ENCODE results near the gene TRIM28.
A peak's percentile ranks its signal among the peaks of the same experiment; 100 is the strongest.

TRIM28 gene

GRCh38 chr19:58566989-58567388 lies 23.1 kb downstream of the TRIM28 start:
- no peaks in the 10 kb centered on the region for H3K4me1 ChIP-seq (ENCODE audit: control insufficient read depth, insufficient read depth, low read length, unreplicated experiment)
- no peaks in the 10 kb centered on the region for H3K79me2 ChIP-seq (ENCODE audit: control insufficient read depth, insufficient read depth, low read length, unreplicated experiment)
- H3K27me3 ChIP-seq (ENCODE audit: insufficient read depth, low read length) = no peaks in the 10 kb centered on the region
- no peak overlapping the region for H3K4me3 ChIP-seq (ENCODE audit: low read depth, low read length)
- H2AFZ ChIP-seq (ENCODE audit: low read length, unreplicated experiment) = no peak overlapping the region
- H3K36me3 ChIP-seq (ENCODE audit: insufficient read depth, low read length) = no peaks in the 10 kb centered on the region
- H3K27ac ChIP-seq (ENCODE audit: low read depth, low read length) = no peak overlapping the region

GRCh38 chr19:58568453-58569130 lies 24.7 kb downstream of the TRIM28 start:
- peaks cover 4% of the 10 kb centered on the region for H3K4me1 ChIP-seq (ENCODE audit: control insufficient read depth, insufficient read depth, low read length, unreplicated experiment)
- no peaks in the 10 kb centered on the region for H3K27me3 ChIP-seq (ENCODE audit: insufficient read depth, low read length)
- no peaks in the 10 kb centered on the region for H3K36me3 ChIP-seq (ENCODE audit: insufficient read depth, low read length)
- H3K27ac ChIP-seq (ENCODE audit: low read depth, low read length) = no peak overlapping the region
- H3K4me3 ChIP-seq (ENCODE audit: low read depth, low read length) = no peak overlapping the region
- H3K79me2 ChIP-seq (ENCODE audit: control insufficient read depth, insufficient read depth, low read length, unreplicated experiment) = no peaks in the 10 kb centered on the region
- no peak overlapping the region for H2AFZ ChIP-seq (ENCODE audit: low read length, unreplicated experiment)

DNA sequence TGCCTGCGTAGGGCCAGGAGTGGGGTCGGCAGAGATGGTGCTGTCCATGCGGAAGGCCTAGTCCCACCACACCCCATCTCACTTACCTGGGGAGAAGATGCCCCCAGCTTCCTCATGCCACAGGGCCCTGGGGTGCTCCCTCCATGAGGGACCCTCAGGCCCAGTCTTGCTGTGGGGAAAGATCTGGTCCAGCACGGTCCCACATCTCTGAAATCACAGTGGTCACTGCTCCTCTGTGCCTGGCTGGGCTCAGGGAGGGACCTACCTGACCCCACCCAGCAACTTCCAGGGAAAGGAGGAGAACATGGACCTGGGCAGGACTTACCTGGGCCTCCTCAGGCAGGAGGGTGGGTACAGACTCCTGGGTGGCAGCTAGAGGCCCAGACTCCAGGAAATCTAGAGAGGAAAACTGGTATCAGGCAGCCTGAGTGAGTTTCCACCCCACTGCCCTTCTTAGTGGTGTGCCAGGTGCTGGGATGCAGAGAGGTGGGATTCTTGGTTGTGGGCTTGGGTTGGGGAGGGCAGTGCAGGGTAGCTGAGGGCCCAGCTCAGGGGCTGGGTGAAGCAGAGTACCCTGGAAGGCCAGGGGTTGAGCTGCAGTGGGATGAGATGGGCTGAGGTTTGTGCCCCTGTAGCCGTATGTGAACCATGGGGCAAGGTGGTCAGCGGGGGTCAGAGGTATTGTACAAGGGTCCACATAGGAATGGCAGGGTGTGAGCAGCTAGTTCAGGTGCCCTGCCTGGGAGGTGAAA lies 25.5 kb downstream of the TRIM28 start:
- Histone ChIP-seq H3K36me3 (ENCODE audit: insufficient read depth, low read length) (no peaks in the 10 kb centered on the region), H3K4me1 (ENCODE audit: control insufficient read depth, insufficient read depth, low read length, unreplicated experiment) (peaks cover 8% of the 10 kb centered on the region)

GRCh38 chr19:58569943-58570670 lies 26.2 kb downstream of the TRIM28 start:
- Histone ChIP-seq H3K27ac (ENCODE audit: low read depth, low read length) (no peak overlapping the region), H3K27me3 (ENCODE audit: insufficient read depth, low read length) (no peaks in the 10 kb centered on the region), H3K4me1 (ENCODE audit: control insufficient read depth, insufficient read depth, low read length, unreplicated experiment) (peaks cover 8% of the 10 kb centered on the region), H2AFZ (ENCODE audit: low read length, unreplicated experiment) (no peak overlapping the region), H3K36me3 (ENCODE audit: insufficient read depth, low read length) (no peaks in the 10 kb centered on the region), H3K4me3 (ENCODE audit: low read depth, low read length) (no peak overlapping the region), H3K79me2 (ENCODE audit: control insufficient read depth, insufficient read depth, low read length, unreplicated experiment) (no peaks in the 10 kb centered on the region)

More for the DNA sequence above, 25.5 kb downstream of the TRIM28 start:
- Histone ChIP-seq H3K27ac (ENCODE audit: low read depth, low read length) (no peak overlapping the region), H3K79me2 (ENCODE audit: control insufficient read depth, insufficient read depth, low read length, unreplicated experiment) (no peaks in the 10 kb centered on the region), H3K4me3 (ENCODE audit: low read depth, low read length) (no peak overlapping the region), H3K27me3 (ENCODE audit: insufficient read depth, low read length) (no peaks in the 10 kb centered on the region), H2AFZ (ENCODE audit: low read length, unreplicated experiment) (no peak overlapping the region)

DNA sequence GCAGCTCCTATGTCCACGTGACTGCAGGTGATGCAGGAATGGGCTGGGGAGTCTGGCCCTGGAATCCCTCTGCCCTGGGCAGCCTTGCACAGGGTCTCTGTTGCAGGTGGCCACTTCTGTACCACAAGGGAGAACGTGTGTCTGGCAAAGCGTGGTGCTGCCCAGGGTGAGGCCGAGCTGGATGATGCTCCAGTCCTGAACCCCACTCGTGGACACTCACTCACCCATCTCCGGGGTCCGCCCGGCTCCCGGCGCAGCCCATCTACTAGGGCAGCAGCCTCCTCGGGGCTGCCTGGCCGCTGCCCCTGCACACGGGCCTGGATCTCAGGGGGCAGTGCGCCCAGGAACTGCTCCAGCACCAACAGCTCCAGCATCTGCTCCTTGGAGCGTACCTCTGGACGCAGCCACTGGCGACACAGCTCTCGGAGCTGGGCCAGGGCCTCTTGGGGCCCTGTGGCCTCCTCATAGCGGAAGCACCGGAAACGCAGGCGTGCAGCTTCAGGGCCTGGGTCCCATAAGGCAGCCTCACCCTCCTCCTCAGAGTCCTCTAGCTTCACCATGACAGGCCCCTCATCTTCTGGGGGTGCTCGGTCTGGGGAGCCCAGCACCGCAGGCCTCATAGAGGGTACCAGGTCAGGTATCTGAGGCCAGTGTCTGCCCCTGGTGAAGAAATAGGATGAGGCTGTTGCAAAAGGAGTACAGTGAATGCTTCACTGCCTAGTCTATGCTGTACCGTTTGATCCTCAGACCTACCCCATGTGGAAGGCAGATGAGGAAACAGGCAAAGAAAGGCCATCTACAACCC lies 27.1 kb downstream of the TRIM28 start:
- H3K27me3 ChIP-seq (ENCODE audit: insufficient read depth, low read length) = no peaks in the 10 kb centered on the region
- H3K79me2 ChIP-seq (ENCODE audit: control insufficient read depth, insufficient read depth, low read length, unreplicated experiment) = no peaks in the 10 kb centered on the region
- peaks cover 8% of the 10 kb centered on the region for H3K4me1 ChIP-seq (ENCODE audit: control insufficient read depth, insufficient read depth, low read length, unreplicated experiment)
- no peak overlapping the region for H3K27ac ChIP-seq (ENCODE audit: low read depth, low read length)
- no peaks in the 10 kb centered on the region for H3K36me3 ChIP-seq (ENCODE audit: insufficient read depth, low read length)
- no peak overlapping the region for H3K4me3 ChIP-seq (ENCODE audit: low read depth, low read length)
- no peak overlapping the region for H2AFZ ChIP-seq (ENCODE audit: low read length, unreplicated experiment)

GRCh38 chr19:58571575-58571947 lies 27.7 kb downstream of the TRIM28 start:
- Histone ChIP-seq H3K79me2 (ENCODE audit: control insufficient read depth, insufficient read depth, low read length, unreplicated experiment) (no peaks in the 10 kb centered on the region), H3K36me3 (ENCODE audit: insufficient read depth, low read length) (no peaks in the 10 kb centered on the region), H3K4me3 (ENCODE audit: low read depth, low read length) (no peak overlapping the region), H3K27me3 (ENCODE audit: insufficient read depth, low read length) (no peaks in the 10 kb centered on the region), H2AFZ (ENCODE audit: low read length, unreplicated experiment) (no peak overlapping the region), H3K27ac (ENCODE audit: low read depth, low read length) (no peak overlapping the region), H3K4me1 (ENCODE audit: control insufficient read depth, insufficient read depth, low read length, unreplicated experiment) (peaks cover 8% of the 10 kb centered on the region)

DNA sequence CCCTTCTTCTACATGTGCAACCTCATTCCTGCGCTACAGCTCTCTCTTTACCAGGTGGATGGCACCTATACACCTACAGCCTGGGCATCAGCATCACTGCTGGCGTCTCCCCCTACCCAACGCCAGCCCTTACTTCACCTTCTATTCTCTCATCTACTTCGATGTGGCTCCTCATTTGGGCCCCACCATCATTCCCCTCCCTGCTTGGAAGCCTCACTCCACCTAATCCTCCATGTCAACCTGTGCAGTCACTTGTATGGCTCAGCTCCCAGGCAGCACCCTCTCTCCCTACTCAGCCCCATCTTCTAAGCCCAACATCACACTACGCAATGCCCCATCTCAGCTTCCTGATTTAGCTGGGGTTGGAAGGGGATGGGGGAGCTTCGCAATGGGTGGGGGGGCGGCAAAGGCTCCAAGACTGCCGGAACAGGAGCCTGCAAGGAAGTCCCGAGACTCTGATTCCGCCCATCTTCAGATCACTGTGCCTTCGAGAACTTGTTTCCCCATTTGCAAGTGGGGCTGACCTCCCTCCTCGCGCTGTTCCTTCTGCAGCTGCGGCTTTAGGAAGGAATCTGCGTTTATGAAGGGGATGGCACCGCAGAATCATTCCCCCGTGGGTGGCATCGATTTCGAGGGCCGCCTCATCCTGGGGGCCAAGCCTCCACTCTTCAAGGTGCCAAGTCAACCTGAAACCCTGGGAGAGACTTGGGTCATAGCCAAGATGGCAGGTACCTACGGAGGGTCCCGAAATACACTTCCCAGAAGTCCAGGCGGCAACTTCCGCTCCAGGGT lies 28.4 kb downstream of the TRIM28 start:
- peak overlapping the region; percentile 74 for H3K4me3 ChIP-seq (ENCODE audit: low read depth, low read length)
- H3K4me1 ChIP-seq (ENCODE audit: control insufficient read depth, insufficient read depth, low read length, unreplicated experiment) = peaks cover 8% of the 10 kb centered on the region
- no peak overlapping the region for H2AFZ ChIP-seq (ENCODE audit: low read length, unreplicated experiment)
- no peaks in the 10 kb centered on the region for H3K36me3 ChIP-seq (ENCODE audit: insufficient read depth, low read length)
- H3K79me2 ChIP-seq (ENCODE audit: control insufficient read depth, insufficient read depth, low read length, unreplicated experiment) = no peaks in the 10 kb centered on the region
- H3K27me3 ChIP-seq (ENCODE audit: insufficient read depth, low read length) = no peaks in the 10 kb centered on the region
- H3K27ac ChIP-seq (ENCODE audit: low read depth, low read length) = peak overlapping the region; percentile 89

DNA sequence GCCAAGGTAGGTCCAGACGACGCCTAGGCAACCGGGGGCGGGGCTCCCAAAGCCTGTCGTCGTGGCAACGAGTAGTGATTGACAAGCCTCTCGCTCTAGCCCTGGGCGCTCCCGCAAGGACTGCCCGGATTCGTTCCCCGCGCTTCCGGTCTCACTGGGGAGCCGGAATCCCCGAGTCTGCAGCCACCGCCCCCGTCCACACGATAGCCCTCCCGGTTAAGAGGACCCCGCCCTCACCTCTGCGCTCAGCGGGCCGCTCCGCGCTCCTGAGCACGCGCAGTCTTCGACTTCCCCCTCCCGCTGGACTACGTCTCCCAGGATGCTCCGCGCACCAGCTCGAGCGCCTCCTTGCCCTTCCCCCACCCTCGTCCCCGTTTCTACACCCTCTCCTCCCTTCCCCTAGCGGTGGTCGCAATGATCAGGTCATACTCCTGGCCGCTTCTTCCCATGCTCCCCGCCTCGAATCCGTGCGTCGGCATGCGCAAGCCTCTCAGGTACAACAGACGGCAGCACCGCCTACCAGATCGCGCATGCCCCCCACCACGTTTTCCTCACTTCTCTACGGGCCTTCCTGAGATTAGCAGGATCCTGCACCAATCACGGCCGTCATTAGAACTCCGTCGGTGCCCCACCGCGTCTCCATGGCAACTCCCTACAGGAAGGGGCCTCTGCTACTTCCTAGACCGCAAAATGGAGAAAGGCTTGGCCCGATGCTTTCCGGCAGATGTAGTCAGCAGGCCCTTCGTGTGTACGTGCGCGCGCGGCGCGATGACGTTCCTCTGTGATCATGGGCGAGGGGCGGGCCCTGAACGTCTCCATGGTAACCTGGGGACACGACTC lies 29.2 kb downstream of the TRIM28 start, which contains the start of gene MZF1:
MZF1 (minus strand) TSS at position 518 of the 840 bp plus-strand sequence. CDS start 1,946 bp downstream, outside the sequence.
- H3K79me2 ChIP-seq (ENCODE audit: control insufficient read depth, insufficient read depth, low read length, unreplicated experiment) = peaks cover 3% of the 10 kb centered on the region
- no peaks in the 10 kb centered on the region for H3K36me3 ChIP-seq (ENCODE audit: insufficient read depth, low read length)
- H3K27ac ChIP-seq (ENCODE audit: low read depth, low read length) = peak within 1 kb of the TSS; percentile 89
- H3K27me3 ChIP-seq (ENCODE audit: insufficient read depth, low read length) = no peaks in the 10 kb centered on the region
- H3K4me1 ChIP-seq (ENCODE audit: control insufficient read depth, insufficient read depth, low read length, unreplicated experiment) = peaks cover 8% of the 10 kb centered on the region
- peak within 1 kb of the TSS; percentile 74 for H3K4me3 ChIP-seq (ENCODE audit: low read depth, low read length)
- H2AFZ ChIP-seq (ENCODE audit: low read length, unreplicated experiment) = peak within 1 kb of the TSS; percentile 20

- H3K27me3 ChIP-seq (ENCODE audit: insufficient read depth, low read length) = no peaks in the 10 kb centered on the region
- peak overlapping the region; percentile 89 for H3K27ac ChIP-seq (ENCODE audit: low read depth, low read length)
- peaks cover 3% of the 10 kb centered on the region for H3K79me2 ChIP-seq (ENCODE audit: control insufficient read depth, insufficient read depth, low read length, unreplicated experiment)
- no peaks in the 10 kb centered on the region for H3K36me3 ChIP-seq (ENCODE audit: insufficient read depth, low read length)
- peak overlapping the region; percentile 74 for H3K4me3 ChIP-seq (ENCODE audit: low read depth, low read length)
- H3K4me1 ChIP-seq (ENCODE audit: control insufficient read depth, insufficient read depth, low read length, unreplicated experiment) = peaks cover 8% of the 10 kb centered on the region
- H2AFZ ChIP-seq (ENCODE audit: low read length, unreplicated experiment) = peak overlapping the region; percentile 20
Observed at GRCh38 chr19:58573658-58574164, 29.8 kb downstream of the TRIM28 start.
